ENCODE results near the gene IDH1. TPM values are rescaled to one million over a fixed set of nuclear protein-coding genes. Genes with fewer than 3 reads are reported as not detected.

Gene IDH1
- total RNA-seq, 1 experiment from 2014 or later: 91.2 TPM

- CTCF ChIA-PET: no interaction called here
- no peak; the same call in 1 of the 2 replicates for ATAC-seq
- no peak for DNase-seq (ENCODE audit: low read depth, low spot score)
- POLR2A ChIA-PET: no interaction called here
- BruUV-seq (replicated peaks): no TSS peak
- Histone ChIP-seq H3K27ac (ENCODE audit: low read depth, low read length) (no peak overlapping the region), H3K4me1 (ENCODE audit: control insufficient read depth in 1 of 2, insufficient read depth in 2 of 2, low read length in 2 of 2) (peaks cover 3 to 7% of the 10 kb centered on the region in 2 experiments; a peak in 2 of 4 replicates), H2AFZ (ENCODE audit: low read depth, low read length, poor library complexity, severe bottlenecking) (no peak overlapping the region), H3K4me3 (replicated peaks in 1 of 2; ENCODE audit: low read depth in 1 of 2, low read length in 2 of 2) (no peak overlapping the region), H4K20me1 (ENCODE audit: insufficient read depth) (no peaks in the 10 kb centered on the region), H3K27me3 (ENCODE audit: insufficient read depth, low read length) (no peaks in the 10 kb centered on the region), H3K9me2 (ENCODE audit: insufficient read depth) (no peaks in the 10 kb centered on the region), H3K36me3 (ENCODE audit: control insufficient read depth in 1 of 2, insufficient read depth in 2 of 2, low read length in 2 of 2) (peaks cover 16 to 31% of the 10 kb centered on the region in 2 experiments; a peak in 2 of 4 replicates), H3K9me3 (ENCODE audit: control insufficient read depth in 1 of 2, insufficient read depth in 1 of 2, low read depth in 1 of 2, low read length in 2 of 2) (no peaks in the 10 kb centered on the region), H3K9ac (ENCODE audit: low read length) (no peak overlapping the region), H3K4me2 (ENCODE audit: low read length) (no peak overlapping the region; the same call in 1 of the 2 replicates), H3K79me2 (ENCODE audit: insufficient read depth, low read length) (no peaks in the 10 kb centered on the region)
- intact Hi-C loops (cut with micrococcal nuclease): no loop called here
- TF ChIP-seq CEBPB (IDR thresholded peaks at IDR 0.05; ENCODE audit: low read depth) (no peak), MAX (IDR thresholded peaks at IDR 0.05) (no peak), EZH2 (IDR thresholded peaks at IDR 0.05) (no peak), SP1 (IDR thresholded peaks at IDR 0.05; ENCODE audit: low read depth) (no peak)
- RAD21 ChIA-PET (ENCODE audit: low non-redundant PET in 1 of 2, low total read pairs in 2 of 2, uncharacterized antibody in 2 of 2, unreplicated experiment in 2 of 2): no interaction called here
Observed at GRCh38 chr2:208280933-208281332, 26.1 kb upstream of the IDH1 start.

DNA sequence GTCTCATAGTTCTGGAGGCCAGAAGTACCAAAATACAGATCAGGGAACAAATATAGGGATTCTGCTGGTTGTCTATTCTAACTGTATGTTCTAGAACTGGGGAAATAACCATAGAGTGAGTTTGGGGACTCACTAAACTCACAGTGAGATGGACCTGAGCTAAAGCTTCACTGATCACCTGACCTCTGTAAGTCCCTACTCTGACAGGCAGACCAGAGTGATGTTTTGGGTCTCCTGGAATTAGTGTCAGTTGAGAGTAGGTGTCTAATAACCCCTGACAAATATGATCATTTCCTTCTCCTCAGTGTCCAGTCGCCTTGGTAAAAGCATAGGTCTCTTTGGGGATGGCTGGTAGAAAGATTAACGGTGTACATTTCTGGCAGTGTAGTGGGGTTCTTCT lies 25.4 kb upstream of the IDH1 start:
- no peak for DNase-seq (ENCODE audit: low read depth, low spot score)
- intact Hi-C loops (cut with micrococcal nuclease): no loop called here
- Histone ChIP-seq H3K4me3 (replicated peaks in 1 of 2; ENCODE audit: low read depth in 1 of 2, low read length in 2 of 2) (no peak overlapping the region), H3K9me2 (ENCODE audit: insufficient read depth) (no peaks in the 10 kb centered on the region), H4K20me1 (ENCODE audit: insufficient read depth) (no peaks in the 10 kb centered on the region), H3K36me3 (ENCODE audit: control insufficient read depth in 1 of 2, insufficient read depth in 2 of 2, low read length in 2 of 2) (peaks cover 21 to 31% of the 10 kb centered on the region in 2 experiments; a peak in 2 of 4 replicates), H3K27me3 (ENCODE audit: insufficient read depth, low read length) (no peaks in the 10 kb centered on the region), H3K9ac (ENCODE audit: low read length) (no peak overlapping the region), H3K9me3 (ENCODE audit: control insufficient read depth in 1 of 2, insufficient read depth in 1 of 2, low read depth in 1 of 2, low read length in 2 of 2) (no peaks in the 10 kb centered on the region), H3K4me1 (ENCODE audit: control insufficient read depth in 1 of 2, insufficient read depth in 2 of 2, low read length in 2 of 2) (peaks cover 3 to 7% of the 10 kb centered on the region in 2 experiments; a peak in 2 of 4 replicates), H2AFZ (ENCODE audit: low read depth, low read length, poor library complexity, severe bottlenecking) (no peak overlapping the region), H3K4me2 (ENCODE audit: low read length) (no peak overlapping the region), H3K27ac (ENCODE audit: low read depth, low read length) (no peak overlapping the region), H3K79me2 (ENCODE audit: insufficient read depth, low read length) (no peaks in the 10 kb centered on the region)
- CTCF ChIA-PET: no interaction called here
- POLR2A ChIA-PET: no interaction called here
- no TSS peak for BruUV-seq (replicated peaks)
- no peak for ATAC-seq
- RAD21 ChIA-PET (ENCODE audit: low non-redundant PET in 1 of 2, low total read pairs in 2 of 2, uncharacterized antibody in 2 of 2, unreplicated experiment in 2 of 2): no interaction called here
- no peak for TF ChIP-seq ZFX (IDR thresholded peaks at IDR 0.05)
- no peak for TF ChIP-seq YY1 (IDR thresholded peaks at IDR 0.05; ENCODE audit: extremely low read depth, insufficient replicate concordance, low read depth, low read length)
- TF ChIP-seq RAD21 (IDR thresholded peaks at IDR 0.05; ENCODE audit: low read depth): no peak
- no peak for TF ChIP-seq TCF7L2 (IDR thresholded peaks at IDR 0.05; ENCODE audit: borderline replicate concordance, extremely low read depth, insufficient read depth, insufficient read length)
- TF ChIP-seq JUND (IDR thresholded peaks at IDR 0.05): no peak
- TF ChIP-seq, protein P1, sequence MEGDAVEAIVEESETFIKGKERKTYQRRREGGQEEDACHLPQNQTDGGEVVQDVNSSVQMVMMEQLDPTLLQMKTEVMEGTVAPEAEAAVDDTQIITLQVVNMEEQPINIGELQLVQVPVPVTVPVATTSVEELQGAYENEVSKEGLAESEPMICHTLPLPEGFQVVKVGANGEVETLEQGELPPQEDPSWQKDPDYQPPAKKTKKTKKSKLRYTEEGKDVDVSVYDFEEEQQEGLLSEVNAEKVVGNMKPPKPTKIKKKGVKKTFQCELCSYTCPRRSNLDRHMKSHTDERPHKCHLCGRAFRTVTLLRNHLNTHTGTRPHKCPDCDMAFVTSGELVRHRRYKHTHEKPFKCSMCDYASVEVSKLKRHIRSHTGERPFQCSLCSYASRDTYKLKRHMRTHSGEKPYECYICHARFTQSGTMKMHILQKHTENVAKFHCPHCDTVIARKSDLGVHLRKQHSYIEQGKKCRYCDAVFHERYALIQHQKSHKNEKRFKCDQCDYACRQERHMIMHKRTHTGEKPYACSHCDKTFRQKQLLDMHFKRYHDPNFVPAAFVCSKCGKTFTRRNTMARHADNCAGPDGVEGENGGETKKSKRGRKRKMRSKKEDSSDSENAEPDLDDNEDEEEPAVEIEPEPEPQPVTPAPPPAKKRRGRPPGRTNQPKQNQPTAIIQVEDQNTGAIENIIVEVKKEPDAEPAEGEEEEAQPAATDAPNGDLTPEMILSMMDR (IDR thresholded peaks at IDR 0.05 in 2 of 3, conservative IDR thresholded peaks at IDR 0.05 in 1 of 3; ENCODE audit: borderline replicate concordance in 1 of 3, insufficient read depth in 1 of 3, low read depth in 2 of 3, low read length in 2 of 3): no peak
- TF ChIP-seq, protein P2, sequence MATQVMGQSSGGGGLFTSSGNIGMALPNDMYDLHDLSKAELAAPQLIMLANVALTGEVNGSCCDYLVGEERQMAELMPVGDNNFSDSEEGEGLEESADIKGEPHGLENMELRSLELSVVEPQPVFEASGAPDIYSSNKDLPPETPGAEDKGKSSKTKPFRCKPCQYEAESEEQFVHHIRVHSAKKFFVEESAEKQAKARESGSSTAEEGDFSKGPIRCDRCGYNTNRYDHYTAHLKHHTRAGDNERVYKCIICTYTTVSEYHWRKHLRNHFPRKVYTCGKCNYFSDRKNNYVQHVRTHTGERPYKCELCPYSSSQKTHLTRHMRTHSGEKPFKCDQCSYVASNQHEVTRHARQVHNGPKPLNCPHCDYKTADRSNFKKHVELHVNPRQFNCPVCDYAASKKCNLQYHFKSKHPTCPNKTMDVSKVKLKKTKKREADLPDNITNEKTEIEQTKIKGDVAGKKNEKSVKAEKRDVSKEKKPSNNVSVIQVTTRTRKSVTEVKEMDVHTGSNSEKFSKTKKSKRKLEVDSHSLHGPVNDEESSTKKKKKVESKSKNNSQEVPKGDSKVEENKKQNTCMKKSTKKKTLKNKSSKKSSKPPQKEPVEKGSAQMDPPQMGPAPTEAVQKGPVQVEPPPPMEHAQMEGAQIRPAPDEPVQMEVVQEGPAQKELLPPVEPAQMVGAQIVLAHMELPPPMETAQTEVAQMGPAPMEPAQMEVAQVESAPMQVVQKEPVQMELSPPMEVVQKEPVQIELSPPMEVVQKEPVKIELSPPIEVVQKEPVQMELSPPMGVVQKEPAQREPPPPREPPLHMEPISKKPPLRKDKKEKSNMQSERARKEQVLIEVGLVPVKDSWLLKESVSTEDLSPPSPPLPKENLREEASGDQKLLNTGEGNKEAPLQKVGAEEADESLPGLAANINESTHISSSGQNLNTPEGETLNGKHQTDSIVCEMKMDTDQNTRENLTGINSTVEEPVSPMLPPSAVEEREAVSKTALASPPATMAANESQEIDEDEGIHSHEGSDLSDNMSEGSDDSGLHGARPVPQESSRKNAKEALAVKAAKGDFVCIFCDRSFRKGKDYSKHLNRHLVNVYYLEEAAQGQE (IDR thresholded peaks at IDR 0.05; ENCODE audit: low read depth): no peak
- TF ChIP-seq SRF (IDR thresholded peaks at IDR 0.05; ENCODE audit: low read depth): no peak
- TF ChIP-seq EZH2phosphoT487 (IDR thresholded peaks at IDR 0.05; ENCODE audit: borderline replicate concordance): no peak
